B cell (primary cell): ENCODE results near the gene SH2D5. TPM values are rescaled to one million over a fixed set of nuclear protein-coding genes. Genes with fewer than 3 reads are reported as not detected.

Experiments
- ATAC-seq: fragments of 200-7000 bp; cut with Tn5 transposase; one replicate; pipeline ENCODE4 v1.10.0; 2021; ENCODE audit warnings: low read depth, mild to moderate bottlenecking, moderate number of reproducible peaks, moderate library complexity
- CTCF ChIA-PET: fragments of 350-600 bp; sonication (Branson Sonifier 250); formaldehyde crosslinking; loops from one replicate; lab custom pipeline; 2021; ENCODE audit warnings: antibody characterized with exemption, inconsistent platforms; lab: Charles Lee
- POLR2A ChIA-PET: fragments of 350-600 bp; sonication (Branson Sonifier 250); formaldehyde crosslinking; loops from one replicate; lab custom pipeline; 2021; ENCODE audit warnings: antibody characterized with exemption; lab: Charles Lee
- DNase-seq: peaks from one replicate; pipeline ENCODE4 v3.0.0; 2013
- H2AFZ ChIP-seq: 2 replicates; pipeline ENCODE4 v1.6.1; 2012; ENCODE audit warnings: mild to moderate bottlenecking, low read depth, low read length; ENCODE audit not compliant: insufficient read depth, poor library complexity, severe bottlenecking
- H3K27ac ChIP-seq, 2 donors: 1 replicate in 1 of 2; 2 replicates in 1 of 2; pipeline ENCODE4 v1.5.1; 2012 to 2013; ENCODE audit warnings: low read length in 2 of 2, mild to moderate bottlenecking in 2 of 2, moderate library complexity in 1 of 2
- H3K27me3 ChIP-seq, 4 experiments: fragments of 200-600 bp in 1 of 4; sonication (generic) in 1 of 4; replicated peaks in 1 of 4; 1 replicate in 2 of 4; 2 replicates in 2 of 4; pipeline versions ENCODE4 v1.6.1 to v1.7.0; 2013 to 2016; ENCODE audit warnings: low read length in 3 of 4, mild to moderate bottlenecking in 2 of 4, mixed read lengths in 1 of 4, moderate library complexity in 1 of 4; ENCODE audit not compliant: insufficient read depth in 4 of 4, control insufficient read depth in 3 of 4; ENCODE audit errors: control extremely low read depth in 1 of 4
- H3K36me3 ChIP-seq, 2 experiments: replicated peaks in 1 of 2; 1 replicate in 1 of 2; 2 replicates in 1 of 2; pipeline versions ENCODE4 v1.6.1 to v1.7.1; 2013; ENCODE audit warnings: low read length in 1 of 2; ENCODE audit not compliant: insufficient read depth in 2 of 2, control insufficient read depth in 1 of 2; ENCODE audit errors: control extremely low read depth in 1 of 2, extremely low read depth in 1 of 2
- H3K4me1 ChIP-seq, 2 donors: fragments of 200-600 bp in 1 of 2; sonication (generic) in 1 of 2; 1 replicate in 1 of 2; 2 replicates in 1 of 2; pipeline versions ENCODE4 v1.5.1 to v1.6.1; 2013 to 2017; ENCODE audit warnings: low read length in 2 of 2; ENCODE audit not compliant: control insufficient read depth in 2 of 2, insufficient read depth in 2 of 2
- H3K4me2 ChIP-seq: replicated peaks from 2 replicates; pipeline ENCODE3; 2012; ENCODE audit warnings: mild to moderate bottlenecking, low read depth, low read length; ENCODE audit not compliant: poor library complexity, severe bottlenecking
- H3K4me3 ChIP-seq, 5 experiments: fragments of 200-600 bp in 1 of 5; sonication (generic) in 1 of 5; 1 replicate in 3 of 5; 2 replicates in 2 of 5; pipeline versions ENCODE4 v1.5.1 to v1.7.0; 2011 to 2016; ENCODE audit warnings: low read length in 4 of 5, mild to moderate bottlenecking in 4 of 5, low read depth in 2 of 5, control low read depth in 1 of 5, moderate library complexity in 1 of 5; ENCODE audit not compliant: insufficient read depth in 1 of 5; ENCODE audit errors: control extremely low read depth in 1 of 5, extremely low read depth in 1 of 5
- H3K79me2 ChIP-seq: fragments of 200-600 bp; sonication (generic); one replicate; pipeline ENCODE4 v1.6.0; 2016; ENCODE audit warnings: low read length; ENCODE audit not compliant: control insufficient read depth, insufficient read depth
- H3K9ac ChIP-seq: fragments of 200-600 bp; sonication (generic); 2 replicates; pipeline ENCODE4 v1.6.1; 2017; ENCODE audit warnings: mild to moderate bottlenecking, low read length, moderate library complexity
- H3K9me3 ChIP-seq, 3 donors: one replicate each; pipeline versions ENCODE4 v1.6.1 to v1.7.1; 2013; ENCODE audit warnings: low read length in 2 of 3; ENCODE audit not compliant: control insufficient read depth in 2 of 3, insufficient read depth in 1 of 3; ENCODE audit errors: control extremely low read depth in 1 of 3
- H4K20me1 ChIP-seq: 2 replicates; pipeline ENCODE4 v1.6.0; 2012; ENCODE audit warnings: mild to moderate bottlenecking, low read length; ENCODE audit not compliant: insufficient read depth, control insufficient read depth, poor library complexity, severe bottlenecking
- H3K27ac Mint-ChIP-seq: one replicate; pipeline ENCODE4 v1.8.0; 2021; ENCODE audit warnings: mixed read lengths
- H3K27me3 Mint-ChIP-seq: one replicate; pipeline ENCODE4 v1.8.0; 2021; ENCODE audit warnings: mixed read lengths
- H3K4me1 Mint-ChIP-seq: one replicate; pipeline ENCODE4 v1.8.0; 2021; ENCODE audit warnings: mixed read lengths
- H3K4me3 Mint-ChIP-seq: one replicate; pipeline ENCODE4 v1.8.0; 2021; ENCODE audit warnings: mixed read lengths
- H3K9me3 Mint-ChIP-seq: one replicate; pipeline ENCODE4 v1.8.0; 2022; ENCODE audit warnings: mixed read lengths; ENCODE audit not compliant: insufficient read depth
- CTCF ChIP-seq: fragments of 200-600 bp; IDR thresholded peaks from one replicate; pipeline ENCODE4 v1.8.0; 2022; ENCODE audit warnings: antibody characterized with exemption, mild to moderate bottlenecking
- EZH2 ChIP-seq: IDR thresholded peaks from 2 replicates; pipeline ENCODE4 v1.6.1; 2012; ENCODE audit warnings: borderline replicate concordance, low read depth, mild to moderate bottlenecking, moderate library complexity, low read length; ENCODE audit not compliant: insufficient read depth, poor library complexity, severe bottlenecking
- WGBS: methylation state at CpG from one replicate; pipeline ENCODE4 v1.1.5; 2013; ENCODE audit warnings: missing lambda C conversion rate; ENCODE audit not compliant: insufficient coverage; 5-methylcytosine and 5-hydroxymethylcytosine counted together
- intact Hi-C: fragments of 100-400 bp; cut with micrococcal nuclease; formaldehyde crosslinking; loops from one replicate; pipeline ENCODE4 v1.10.0; 2022
- polyA plus RNA-seq: library from polyadenylated mRNA; depleted of rRNA; stranded (reverse); fragments of >200 nt; gene quantifications from 2 replicates; pipeline ENCODE4 v1.2.3, GENCODE V29; 2012
- total RNA-seq, 2 donors: library from RNA; stranded (reverse); fragments of 120-200 nt in 1 of 2; gene quantifications; 1 replicate in 1 of 2; 2 replicates in 1 of 2; pipeline versions ENCODE4 v1.2.3 to v1.2.4, GENCODE V29; 2013 to 2022

SH2D5 gene
- total and polyA plus RNA-seq, 2 donors (not counting 1 experiment from before 2014, with no cell fraction given) = 0.30 TPM; not detected in 1

- Mint-ChIP-seq H3K27me3 (peaks cover 17% of the 10 kb centered on the region), H3K4me1 (peaks cover 8% of the 10 kb centered on the region), H3K9me3 (no peaks in the 10 kb centered on the region), H3K4me3 (no peak overlapping the region), H3K27ac (no peak overlapping the region)
- H3K4me3 ChIP-seq = no peak overlapping the region
- no peak for DNase-seq
- H3K27me3 ChIP-seq = peaks cover 0 to 35% (median 13%) of the 10 kb centered on the region in 4 experiments
- ChIA-PET CTCF (interaction anchor here (1.7 kb wide), 1 partner anchor 17 kb away, joined by 4 read pairs; no protein-coding TSS in a partner anchor), POLR2A (no interaction called here)
- no peak overlapping the region for H2AFZ ChIP-seq
- H3K4me2 ChIP-seq = no peak overlapping the region
- H3K9me3 ChIP-seq = peaks cover 0 to 7% (median 0%) of the 10 kb centered on the region in 3 donors
- TF ChIP-seq CTCF = no peak
- TF ChIP-seq EZH2 = no peak
- no peak for ATAC-seq
- H4K20me1 ChIP-seq = no peaks in the 10 kb centered on the region
- peaks cover 7 to 9% of the 10 kb centered on the region in 2 donors for H3K4me1 ChIP-seq
- WGBS = 93% methylated on average over 5 of the region's 6 CpGs
- H3K9ac ChIP-seq = no peak overlapping the region
- H3K79me2 ChIP-seq = no peaks in the 10 kb centered on the region
- no peak overlapping the region for H3K27ac ChIP-seq
- H3K36me3 ChIP-seq = no peaks in the 10 kb centered on the region
- intact Hi-C loops = no loop called here
These were observed 19.1 kb downstream of the SH2D5 start for GRCh38 chr1:20713440-20713839.

- Mint-ChIP-seq H3K9me3 (peaks cover under 1% of the 10 kb centered on the region), H3K4me1 (peaks cover 4% of the 10 kb centered on the region), H3K27me3 (peaks cover 18% of the 10 kb centered on the region), H3K27ac (no peak overlapping the region), H3K4me3 (no peak overlapping the region)
- H3K36me3 ChIP-seq = no peaks in the 10 kb centered on the region
- no peak for DNase-seq
- no peaks in the 10 kb centered on the region for H4K20me1 ChIP-seq
- H2AFZ ChIP-seq = no peak overlapping the region
- H3K4me1 ChIP-seq = peaks cover 1% of the 10 kb centered on the region in 2 donors
- no peak for TF ChIP-seq CTCF
- TF ChIP-seq EZH2 = no peak
- H3K4me2 ChIP-seq = no peak overlapping the region
- ChIA-PET POLR2A (no interaction called here), CTCF (no interaction called here)
- H3K79me2 ChIP-seq = no peaks in the 10 kb centered on the region
- no peak overlapping the region for H3K4me3 ChIP-seq
- no peak for ATAC-seq
- peaks cover 0 to 28% (median 10%) of the 10 kb centered on the region in 4 experiments for H3K27me3 ChIP-seq
- no peak overlapping the region for H3K9ac ChIP-seq
- peaks cover 0 to 4% (median 0%) of the 10 kb centered on the region in 3 donors for H3K9me3 ChIP-seq
- WGBS = 83% methylated on average over 1 of the region's 6 CpGs
- intact Hi-C loops = no loop called here
- no peak overlapping the region for H3K27ac ChIP-seq
These were observed 20.3 kb downstream of the SH2D5 start for GRCh38 chr1:20712215-20712577.
